HL-60 (cell line): ENCODE measurements around the gene CD300LG.

Experiments used
- GABPA ChIP-seq: IDR thresholded peaks from 2 replicates; pipeline ENCODE4 v1.6.1; 2012; ENCODE audit warnings: low read depth
- POLR2AphosphoS5 ChIP-seq: IDR thresholded peaks from 2 replicates; pipeline ENCODE4 v1.6.1; 2012; ENCODE audit warnings: low read depth
- SPI1 ChIP-seq: IDR thresholded peaks from 2 replicates; pipeline ENCODE4 v1.6.1; 2012; ENCODE audit warnings: low read depth, mild to moderate bottlenecking, borderline replicate concordance
- TF ChIP-seq, protein P1 (sequence below): IDR thresholded peaks from one replicate; pipeline ENCODE4 v1.5.1; 2011; ENCODE audit warnings: low read length, control low read depth, inconsistent platforms; ENCODE audit not compliant: insufficient read depth
- TF ChIP-seq, protein P2 (sequence below): IDR thresholded peaks from 2 replicates; pipeline ENCODE4 v1.6.1; 2012; ENCODE audit warnings: low read depth; ENCODE audit not compliant: insufficient replicate concordance

DNA sequence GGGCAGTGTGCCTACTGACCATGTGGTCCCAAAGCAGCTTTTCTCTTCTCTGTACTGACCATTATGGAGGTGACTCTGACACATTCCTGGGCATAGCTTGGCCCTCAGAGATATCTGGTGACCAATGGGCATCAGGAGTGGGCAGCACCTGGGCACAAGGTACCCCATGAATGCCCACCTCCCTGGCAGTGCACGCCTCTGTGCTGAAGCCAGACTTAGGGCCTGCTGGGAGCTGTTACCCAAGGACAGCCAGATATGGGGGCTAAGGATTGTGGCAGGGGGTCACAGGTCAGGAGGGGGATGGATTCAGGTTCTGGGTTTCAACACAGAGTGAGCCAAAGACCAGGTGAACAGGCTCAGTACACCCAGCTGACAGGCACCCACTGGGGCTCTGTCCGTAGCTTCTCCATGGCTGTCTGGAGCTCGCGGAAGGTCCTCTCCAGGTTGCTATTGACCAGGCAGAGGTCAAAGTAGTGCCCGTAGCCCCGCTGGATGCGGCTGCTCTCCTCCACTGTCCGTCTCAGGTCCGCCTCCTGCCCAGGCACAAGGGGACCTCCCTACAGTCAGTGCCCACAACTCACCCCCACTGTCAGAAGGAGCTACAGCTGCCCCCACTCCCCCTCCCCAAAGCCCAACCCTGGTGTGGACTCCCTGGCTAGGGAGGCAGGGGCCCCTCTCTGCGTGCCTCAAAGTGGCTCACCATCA lies 30.6 kb downstream of the CD300LG start:
- TF ChIP-seq, protein P1, sequence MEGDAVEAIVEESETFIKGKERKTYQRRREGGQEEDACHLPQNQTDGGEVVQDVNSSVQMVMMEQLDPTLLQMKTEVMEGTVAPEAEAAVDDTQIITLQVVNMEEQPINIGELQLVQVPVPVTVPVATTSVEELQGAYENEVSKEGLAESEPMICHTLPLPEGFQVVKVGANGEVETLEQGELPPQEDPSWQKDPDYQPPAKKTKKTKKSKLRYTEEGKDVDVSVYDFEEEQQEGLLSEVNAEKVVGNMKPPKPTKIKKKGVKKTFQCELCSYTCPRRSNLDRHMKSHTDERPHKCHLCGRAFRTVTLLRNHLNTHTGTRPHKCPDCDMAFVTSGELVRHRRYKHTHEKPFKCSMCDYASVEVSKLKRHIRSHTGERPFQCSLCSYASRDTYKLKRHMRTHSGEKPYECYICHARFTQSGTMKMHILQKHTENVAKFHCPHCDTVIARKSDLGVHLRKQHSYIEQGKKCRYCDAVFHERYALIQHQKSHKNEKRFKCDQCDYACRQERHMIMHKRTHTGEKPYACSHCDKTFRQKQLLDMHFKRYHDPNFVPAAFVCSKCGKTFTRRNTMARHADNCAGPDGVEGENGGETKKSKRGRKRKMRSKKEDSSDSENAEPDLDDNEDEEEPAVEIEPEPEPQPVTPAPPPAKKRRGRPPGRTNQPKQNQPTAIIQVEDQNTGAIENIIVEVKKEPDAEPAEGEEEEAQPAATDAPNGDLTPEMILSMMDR = no peak
- TF ChIP-seq, protein P2, sequence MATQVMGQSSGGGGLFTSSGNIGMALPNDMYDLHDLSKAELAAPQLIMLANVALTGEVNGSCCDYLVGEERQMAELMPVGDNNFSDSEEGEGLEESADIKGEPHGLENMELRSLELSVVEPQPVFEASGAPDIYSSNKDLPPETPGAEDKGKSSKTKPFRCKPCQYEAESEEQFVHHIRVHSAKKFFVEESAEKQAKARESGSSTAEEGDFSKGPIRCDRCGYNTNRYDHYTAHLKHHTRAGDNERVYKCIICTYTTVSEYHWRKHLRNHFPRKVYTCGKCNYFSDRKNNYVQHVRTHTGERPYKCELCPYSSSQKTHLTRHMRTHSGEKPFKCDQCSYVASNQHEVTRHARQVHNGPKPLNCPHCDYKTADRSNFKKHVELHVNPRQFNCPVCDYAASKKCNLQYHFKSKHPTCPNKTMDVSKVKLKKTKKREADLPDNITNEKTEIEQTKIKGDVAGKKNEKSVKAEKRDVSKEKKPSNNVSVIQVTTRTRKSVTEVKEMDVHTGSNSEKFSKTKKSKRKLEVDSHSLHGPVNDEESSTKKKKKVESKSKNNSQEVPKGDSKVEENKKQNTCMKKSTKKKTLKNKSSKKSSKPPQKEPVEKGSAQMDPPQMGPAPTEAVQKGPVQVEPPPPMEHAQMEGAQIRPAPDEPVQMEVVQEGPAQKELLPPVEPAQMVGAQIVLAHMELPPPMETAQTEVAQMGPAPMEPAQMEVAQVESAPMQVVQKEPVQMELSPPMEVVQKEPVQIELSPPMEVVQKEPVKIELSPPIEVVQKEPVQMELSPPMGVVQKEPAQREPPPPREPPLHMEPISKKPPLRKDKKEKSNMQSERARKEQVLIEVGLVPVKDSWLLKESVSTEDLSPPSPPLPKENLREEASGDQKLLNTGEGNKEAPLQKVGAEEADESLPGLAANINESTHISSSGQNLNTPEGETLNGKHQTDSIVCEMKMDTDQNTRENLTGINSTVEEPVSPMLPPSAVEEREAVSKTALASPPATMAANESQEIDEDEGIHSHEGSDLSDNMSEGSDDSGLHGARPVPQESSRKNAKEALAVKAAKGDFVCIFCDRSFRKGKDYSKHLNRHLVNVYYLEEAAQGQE = no peak
- TF ChIP-seq GABPA (no peak), POLR2AphosphoS5 (no peak), SPI1 (no peak)
